RWPE2 (cell line): ENCODE data around the gene BRD7.

Experiments used
- ATAC-seq: fragments of 200-7000 bp; cut with Tn5 transposase; 3 replicates; pipeline ENCODE4 v1.9.1; 2021; ENCODE audit warnings: low read depth
- DNase-seq: peaks from one replicate; pipeline ENCODE4 v3.0.0-alpha.2; 2020; ENCODE audit warnings: low spot score
- H3K27ac ChIP-seq: fragments of 450-650 bp; 2 replicates; pipeline ENCODE4 v1.5.1; 2017; ENCODE audit warnings: mild to moderate bottlenecking; ENCODE audit not compliant: poor library complexity, severe bottlenecking
- H3K27me3 ChIP-seq: fragments of 250-450 bp; sonication (Bioruptor Pico); 2 replicates; pipeline ENCODE4 v1.5.1; 2021; ENCODE audit warnings: mild to moderate bottlenecking, moderate library complexity; ENCODE audit not compliant: insufficient read depth, poor library complexity, severe bottlenecking
- H3K36me3 ChIP-seq: fragments of 250-450 bp; sonication (Bioruptor Pico); 2 replicates; pipeline ENCODE4 v1.5.1; 2020; ENCODE audit warnings: low read depth, mild to moderate bottlenecking, moderate library complexity
- H3K4me1 ChIP-seq: fragments of 250-450 bp; sonication (Bioruptor Pico); 2 replicates; pipeline ENCODE4 v1.5.1; 2021; ENCODE audit warnings: mild to moderate bottlenecking, moderate library complexity; ENCODE audit not compliant: insufficient read depth, poor library complexity, severe bottlenecking
- H3K4me3 ChIP-seq: fragments of 250-450 bp; sonication (Bioruptor Pico); 2 replicates; pipeline ENCODE4 v1.5.1; 2021; ENCODE audit warnings: mild to moderate bottlenecking, moderate library complexity; ENCODE audit not compliant: severe bottlenecking
- H3K9me3 ChIP-seq: fragments of 250-450 bp; sonication (Bioruptor Pico); 2 replicates; pipeline ENCODE4 v1.5.1; 2021; ENCODE audit warnings: mild to moderate bottlenecking, moderate library complexity; ENCODE audit not compliant: severe bottlenecking
- CTCF ChIP-seq: fragments of 450-650 bp; IDR thresholded peaks from one replicate; pipeline ENCODE4 v1.5.1; 2017; ENCODE audit warnings: mild to moderate bottlenecking, moderate library complexity; ENCODE audit not compliant: poor library complexity, severe bottlenecking

Gene BRD7

GRCh38 chr16:50373345-50373701 lies 4.5 kb upstream of the BRD7 start:
- H3K9me3 ChIP-seq, result no peaks in the 10 kb centered on the region
- no peaks in the 10 kb centered on the region for H3K36me3 ChIP-seq
- no peak overlapping the region for H3K4me3 ChIP-seq
- TF ChIP-seq CTCF, result no peak
- H3K27ac ChIP-seq, result no peak overlapping the region
- H3K4me1 ChIP-seq, result no peaks in the 10 kb centered on the region
- ATAC-seq (no peak), DNase-seq (no peak)
- H3K27me3 ChIP-seq, result no peaks in the 10 kb centered on the region

GRCh38 chr16:50372611-50373344 lies 4.0 kb upstream of the BRD7 start:
- Histone ChIP-seq H3K27me3 (no peaks in the 10 kb centered on the region), H3K9me3 (no peaks in the 10 kb centered on the region), H3K4me1 (no peaks in the 10 kb centered on the region), H3K4me3 (no peak overlapping the region), H3K36me3 (no peaks in the 10 kb centered on the region), H3K27ac (no peak overlapping the region)
- TF ChIP-seq CTCF, result no peak
- ATAC-seq, result peak; percentile 70
- DNase-seq, result no peak

GRCh38 chr16:50371936-50372595 lies 3.3 kb upstream of the BRD7 start:
- no peak overlapping the region for H3K27ac ChIP-seq
- no peaks in the 10 kb centered on the region for H3K27me3 ChIP-seq
- peak; percentile 31 for TF ChIP-seq CTCF
- DNase-seq (no peak), ATAC-seq (no peak)
- H3K4me1 ChIP-seq, result peaks cover 5% of the 10 kb centered on the region
- H3K9me3 ChIP-seq, result no peaks in the 10 kb centered on the region
- peaks cover 6% of the 10 kb centered on the region for H3K36me3 ChIP-seq
- H3K4me3 ChIP-seq, result no peak overlapping the region

GRCh38 chr16:50371036-50371716 lies 2.4 kb upstream of the BRD7 start:
- Histone ChIP-seq H3K4me1 (peaks cover 13% of the 10 kb centered on the region), H3K4me3 (no peak overlapping the region), H3K9me3 (no peaks in the 10 kb centered on the region), H3K27me3 (no peaks in the 10 kb centered on the region), H3K36me3 (peaks cover 15% of the 10 kb centered on the region), H3K27ac (no peak overlapping the region)
- TF ChIP-seq CTCF, result no peak
- ATAC-seq (no peak), DNase-seq (no peak)
